ENCODE results near the gene FMN1.

DNA sequence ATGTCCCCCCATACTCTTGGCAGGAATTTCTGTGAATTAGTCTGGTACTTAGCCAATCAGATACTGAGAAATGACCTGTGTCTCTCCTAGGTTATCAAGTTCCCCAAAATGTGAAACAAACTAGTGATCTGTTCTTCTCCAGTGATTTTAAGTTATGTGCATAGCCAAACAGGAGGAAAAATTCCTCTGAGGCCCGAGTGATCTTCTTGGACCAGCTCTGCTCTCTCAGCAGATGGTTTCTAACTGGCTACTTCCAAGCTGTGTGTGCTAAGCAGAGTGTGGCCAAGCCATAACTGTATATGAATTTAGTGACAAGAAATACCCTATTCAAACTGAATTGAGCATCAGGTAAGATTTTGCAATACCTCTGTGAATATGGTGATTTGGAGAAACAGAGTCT, 387.2 kb downstream of the FMN1 start:
- TF ChIP-seq REST (IDR thresholded peaks at IDR 0.05) (no peak), BCL3 (IDR thresholded peaks at IDR 0.05) (no peak), POLR2A (IDR thresholded peaks at IDR 0.05; ENCODE audit: low read length) (no peak), USF2 (IDR thresholded peaks at IDR 0.05) (no peak), HDAC2 (IDR thresholded peaks at IDR 0.05) (no peak), RARB (CRISPR knock-in tag; IDR thresholded peaks at IDR 0.05) (no peak), CEBPB (IDR thresholded peaks at IDR 0.05) (no peak), SREBF2 (IDR thresholded peaks at IDR 0.05) (no peak), BHLHE40 (IDR thresholded peaks at IDR 0.05; ENCODE audit: low read depth, low read length) (no peak), JUN (IDR thresholded peaks at IDR 0.05) (no peak), ZFP36 (IDR thresholded peaks at IDR 0.05; ENCODE audit: borderline replicate concordance, partially characterized antibody) (no peak)
- TF ChIP-seq, protein P1, sequence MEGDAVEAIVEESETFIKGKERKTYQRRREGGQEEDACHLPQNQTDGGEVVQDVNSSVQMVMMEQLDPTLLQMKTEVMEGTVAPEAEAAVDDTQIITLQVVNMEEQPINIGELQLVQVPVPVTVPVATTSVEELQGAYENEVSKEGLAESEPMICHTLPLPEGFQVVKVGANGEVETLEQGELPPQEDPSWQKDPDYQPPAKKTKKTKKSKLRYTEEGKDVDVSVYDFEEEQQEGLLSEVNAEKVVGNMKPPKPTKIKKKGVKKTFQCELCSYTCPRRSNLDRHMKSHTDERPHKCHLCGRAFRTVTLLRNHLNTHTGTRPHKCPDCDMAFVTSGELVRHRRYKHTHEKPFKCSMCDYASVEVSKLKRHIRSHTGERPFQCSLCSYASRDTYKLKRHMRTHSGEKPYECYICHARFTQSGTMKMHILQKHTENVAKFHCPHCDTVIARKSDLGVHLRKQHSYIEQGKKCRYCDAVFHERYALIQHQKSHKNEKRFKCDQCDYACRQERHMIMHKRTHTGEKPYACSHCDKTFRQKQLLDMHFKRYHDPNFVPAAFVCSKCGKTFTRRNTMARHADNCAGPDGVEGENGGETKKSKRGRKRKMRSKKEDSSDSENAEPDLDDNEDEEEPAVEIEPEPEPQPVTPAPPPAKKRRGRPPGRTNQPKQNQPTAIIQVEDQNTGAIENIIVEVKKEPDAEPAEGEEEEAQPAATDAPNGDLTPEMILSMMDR (IDR thresholded peaks at IDR 0.05): no peak

Measured in A549 (cell line).